NB4 (cell line): ENCODE data around the gene RIPK4.

Source experiments
- MYC ChIP-seq: IDR thresholded peaks from 2 replicates; pipeline ENCODE4 v1.6.1; 2011; ENCODE audit warnings: low read depth, low read length
- POLR2A ChIP-seq: IDR thresholded peaks from 2 replicates; pipeline ENCODE4 v1.6.1; 2011; ENCODE audit warnings: mild to moderate bottlenecking; ENCODE audit not compliant: insufficient read length; ENCODE audit errors: extremely low read depth
- TF ChIP-seq, protein P1 (sequence below): IDR thresholded peaks from one replicate; pipeline ENCODE4 v1.5.1; 2012; ENCODE audit warnings: low read depth, low read length
- TF ChIP-seq, protein P2 (sequence below): IDR thresholded peaks from 2 replicates; pipeline ENCODE4 v1.6.1; 2011; ENCODE audit warnings: low read depth, low read length

DNA sequence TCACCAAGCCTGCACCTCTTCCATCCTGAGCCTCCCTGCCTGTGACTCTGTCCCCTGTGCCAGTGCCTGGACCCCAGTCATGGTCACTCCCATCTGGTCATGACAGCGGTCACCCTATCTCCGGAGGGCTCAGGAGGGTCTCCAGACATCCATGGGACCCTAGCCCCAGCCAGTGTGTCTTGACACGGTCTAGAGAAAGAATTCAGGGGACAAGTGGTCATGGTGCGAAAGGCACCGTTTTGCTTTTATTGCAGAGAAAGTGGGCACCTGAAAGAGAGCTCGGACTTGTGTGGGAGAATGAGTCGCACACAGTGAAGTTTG is 4.7 kb upstream of the RIPK4 start:
- TF ChIP-seq, protein P1, sequence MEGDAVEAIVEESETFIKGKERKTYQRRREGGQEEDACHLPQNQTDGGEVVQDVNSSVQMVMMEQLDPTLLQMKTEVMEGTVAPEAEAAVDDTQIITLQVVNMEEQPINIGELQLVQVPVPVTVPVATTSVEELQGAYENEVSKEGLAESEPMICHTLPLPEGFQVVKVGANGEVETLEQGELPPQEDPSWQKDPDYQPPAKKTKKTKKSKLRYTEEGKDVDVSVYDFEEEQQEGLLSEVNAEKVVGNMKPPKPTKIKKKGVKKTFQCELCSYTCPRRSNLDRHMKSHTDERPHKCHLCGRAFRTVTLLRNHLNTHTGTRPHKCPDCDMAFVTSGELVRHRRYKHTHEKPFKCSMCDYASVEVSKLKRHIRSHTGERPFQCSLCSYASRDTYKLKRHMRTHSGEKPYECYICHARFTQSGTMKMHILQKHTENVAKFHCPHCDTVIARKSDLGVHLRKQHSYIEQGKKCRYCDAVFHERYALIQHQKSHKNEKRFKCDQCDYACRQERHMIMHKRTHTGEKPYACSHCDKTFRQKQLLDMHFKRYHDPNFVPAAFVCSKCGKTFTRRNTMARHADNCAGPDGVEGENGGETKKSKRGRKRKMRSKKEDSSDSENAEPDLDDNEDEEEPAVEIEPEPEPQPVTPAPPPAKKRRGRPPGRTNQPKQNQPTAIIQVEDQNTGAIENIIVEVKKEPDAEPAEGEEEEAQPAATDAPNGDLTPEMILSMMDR = no peak
- TF ChIP-seq, protein P2, sequence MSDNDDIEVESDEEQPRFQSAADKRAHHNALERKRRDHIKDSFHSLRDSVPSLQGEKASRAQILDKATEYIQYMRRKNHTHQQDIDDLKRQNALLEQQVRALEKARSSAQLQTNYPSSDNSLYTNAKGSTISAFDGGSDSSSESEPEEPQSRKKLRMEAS = no peak
- no peak for TF ChIP-seq POLR2A
- no peak for TF ChIP-seq MYC
